HL-60 (cell line): ENCODE data around the gene PTPRT.

Experiments
- CTCF ChIP-seq: IDR thresholded peaks from one replicate; pipeline ENCODE4 v1.5.1; 2011; ENCODE audit warnings: low read length, control low read depth, inconsistent platforms; ENCODE audit not compliant: insufficient read depth
- GABPA ChIP-seq: IDR thresholded peaks from 2 replicates; pipeline ENCODE4 v1.6.1; 2012; ENCODE audit warnings: low read depth

- TF ChIP-seq CTCF, result no peak
- no peak for TF ChIP-seq GABPA
These were observed 1161.9 kb downstream of the PTPRT start for GRCh38 chr20:42027746-42028268.
